H1 (cell line): Measurements from ENCODE around the gene SPTBN5. TPM values are rescaled to one million over a fixed set of nuclear protein-coding genes. Genes with fewer than 3 reads are reported as not detected.

Source experiments
- GABPA ChIP-seq: IDR thresholded peaks from 2 replicates; pipeline ENCODE4 v1.6.1; 2011; ENCODE audit warnings: mild to moderate bottlenecking, low read length, moderate library complexity, borderline replicate concordance; ENCODE audit not compliant: insufficient read depth
- polyA plus RNA-seq, 7 experiments: library from polyadenylated mRNA; depleted of rRNA in 3 of 7; stranded (reverse) in 5 of 7; unstranded in 2 of 7; fragments of >200 nt in 5 of 7; fragments of 200-250 nt in 2 of 7; gene quantifications; 1 replicate in 5 of 7; 2 replicates in 1 of 7; 4 replicates in 1 of 7; pipeline versions ENCODE4 v1.2.1 to v1.2.3, GENCODE V29; 2011 to 2013; ENCODE audit warnings: missing spikeins in 2 of 7, mixed read lengths in 2 of 7
- total RNA-seq: library from RNA; stranded (reverse); fragmentation: NEBNext Ultra II Directional; extraction: Animal tissue kit (Norgen Biotek cat#: 25700); gene quantifications from 2 replicates; pipeline ENCODE4 v1.2.1, GENCODE V29; 2021

Gene SPTBN5
- total and polyA plus RNA-seq, 2 of the 8 experiments (the other 6 are each of a cell fraction or from before 2014, with no cell fraction given), result 0.32 to 0.84 TPM

- no peak for TF ChIP-seq GABPA
Measured at GRCh38 chr15:41852736-41853590, 40.9 kb downstream of the SPTBN5 start (continued).
